Transverse colon (tissue), 3 donors: ENCODE data around the gene NEK10.

Experiments used
- EP300 ChIP-seq: sonication (generic); formaldehyde crosslinking; IDR thresholded peaks from one replicate; pipeline ENCODE4 v1.6.1; 2017; ENCODE audit warnings: antibody characterized with exemption, low read depth
- POLR2A ChIP-seq: fragments of 450-650 bp; IDR thresholded peaks from one replicate; pipeline ENCODE4 v1.6.1; 2016; ENCODE audit warnings: antibody characterized with exemption, mild to moderate bottlenecking, moderate library complexity
- TF ChIP-seq, protein P1 (sequence below), 5 experiments: fragments of 200-600 bp in 3 of 5; fragments of 450-650 bp in 2 of 5; sonication (generic) in 3 of 5; IDR thresholded peaks; 1 replicate in 2 of 5; 2 replicates in 3 of 5; pipeline ENCODE4 v1.5.1; 2016 to 2017; ENCODE audit warnings: antibody characterized with exemption in 5 of 5, inconsistent platforms in 3 of 5, mild to moderate bottlenecking in 2 of 5, moderate library complexity in 1 of 5

GRCh38 chr3:27340534-27340933 is 28.6 kb downstream of the NEK10 start:
- TF ChIP-seq POLR2A = no peak
- TF ChIP-seq, protein P1, sequence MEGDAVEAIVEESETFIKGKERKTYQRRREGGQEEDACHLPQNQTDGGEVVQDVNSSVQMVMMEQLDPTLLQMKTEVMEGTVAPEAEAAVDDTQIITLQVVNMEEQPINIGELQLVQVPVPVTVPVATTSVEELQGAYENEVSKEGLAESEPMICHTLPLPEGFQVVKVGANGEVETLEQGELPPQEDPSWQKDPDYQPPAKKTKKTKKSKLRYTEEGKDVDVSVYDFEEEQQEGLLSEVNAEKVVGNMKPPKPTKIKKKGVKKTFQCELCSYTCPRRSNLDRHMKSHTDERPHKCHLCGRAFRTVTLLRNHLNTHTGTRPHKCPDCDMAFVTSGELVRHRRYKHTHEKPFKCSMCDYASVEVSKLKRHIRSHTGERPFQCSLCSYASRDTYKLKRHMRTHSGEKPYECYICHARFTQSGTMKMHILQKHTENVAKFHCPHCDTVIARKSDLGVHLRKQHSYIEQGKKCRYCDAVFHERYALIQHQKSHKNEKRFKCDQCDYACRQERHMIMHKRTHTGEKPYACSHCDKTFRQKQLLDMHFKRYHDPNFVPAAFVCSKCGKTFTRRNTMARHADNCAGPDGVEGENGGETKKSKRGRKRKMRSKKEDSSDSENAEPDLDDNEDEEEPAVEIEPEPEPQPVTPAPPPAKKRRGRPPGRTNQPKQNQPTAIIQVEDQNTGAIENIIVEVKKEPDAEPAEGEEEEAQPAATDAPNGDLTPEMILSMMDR (IDR thresholded peaks at IDR 0.05) = no peak
- TF ChIP-seq EP300 = no peak
